GM12865 (cell line): ENCODE measurements around the gene TUBGCP4.

Source experiments
- DNase-seq: peaks from one replicate; pipeline ENCODE4 v3.0.0; 2010; ENCODE audit warnings: low read depth
- H3K4me3 ChIP-seq: 2 replicates; pipeline ENCODE4 v1.5.1; 2011; ENCODE audit warnings: mild to moderate bottlenecking, low read depth, low read length, control low read depth
- CTCF ChIP-seq: IDR thresholded peaks from 2 replicates; pipeline ENCODE4 v1.5.1; 2011; ENCODE audit warnings: low read length, control low read depth, low read depth, inconsistent platforms; ENCODE audit not compliant: insufficient read depth; ENCODE audit errors: missing control alignments

TUBGCP4 gene

DNA sequence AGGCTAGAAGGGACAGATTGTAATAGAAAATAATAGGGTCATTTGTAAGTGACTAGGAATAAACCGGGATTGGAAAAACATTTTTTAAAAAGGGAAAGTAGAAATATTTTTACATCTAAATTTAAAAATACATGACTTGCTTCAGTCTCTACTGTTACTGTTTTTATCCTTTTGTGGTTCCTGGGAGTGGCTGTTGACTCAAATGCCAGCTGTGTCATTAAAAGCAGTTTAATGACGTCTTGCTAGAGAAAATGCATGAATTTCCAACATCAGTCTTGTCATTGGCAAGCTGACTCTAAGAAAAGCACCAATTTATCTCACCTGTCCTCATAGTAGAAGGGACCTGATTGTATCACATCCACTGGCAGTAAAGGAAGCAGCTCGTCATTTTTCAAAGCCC, 23.8 kb upstream of the TUBGCP4 start:
- no peak for DNase-seq
- TF ChIP-seq CTCF: no peak

DNA sequence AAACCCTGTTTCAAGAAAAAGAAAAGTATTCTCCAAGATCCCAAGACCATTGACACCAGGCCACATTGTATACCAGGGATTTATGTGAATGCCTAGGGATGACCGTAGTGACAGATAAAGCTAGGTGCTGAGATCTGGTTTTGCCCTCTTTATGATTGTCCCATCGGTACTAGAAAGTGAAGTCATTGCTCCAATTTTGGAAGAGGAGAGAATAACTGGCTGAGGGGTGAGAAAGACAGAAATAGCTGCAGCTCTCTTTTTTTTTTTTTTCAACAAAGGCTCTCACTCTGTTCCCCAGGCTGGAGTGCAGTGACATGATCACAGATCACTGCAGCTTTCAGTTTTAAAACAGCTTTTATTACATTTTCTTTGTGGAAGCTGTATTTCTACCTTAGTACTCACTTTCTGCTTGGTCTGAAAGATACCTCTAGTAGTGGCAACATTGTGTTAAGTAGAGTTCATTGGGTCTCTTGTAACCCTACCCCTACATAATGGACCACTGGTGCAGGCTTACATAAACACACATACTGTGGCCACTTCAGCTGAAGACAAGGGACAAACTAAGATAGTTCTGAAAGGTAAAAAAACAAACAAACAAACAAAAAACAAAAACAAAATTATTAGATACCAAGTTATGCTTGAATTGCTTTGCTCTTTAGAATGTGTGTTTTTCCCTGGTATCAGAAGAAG, 18.1 kb upstream of the TUBGCP4 start:
- no peak for DNase-seq
- TF ChIP-seq CTCF: no peak
- no peak overlapping the region for H3K4me3 ChIP-seq

More for the DNA sequence above, 23.8 kb upstream of the TUBGCP4 start:
- H3K4me3 ChIP-seq: no peak overlapping the region

- no peak overlapping the region for H3K4me3 ChIP-seq
- DNase-seq: no peak
- no peak for TF ChIP-seq CTCF
Measured at GRCh38 chr15:43360821-43361220, 10.1 kb upstream of the TUBGCP4 start.

- no peak overlapping the region for H3K4me3 ChIP-seq
- no peak for TF ChIP-seq CTCF
- DNase-seq: no peak
Measured at GRCh38 chr15:43361313-43361903, 9.5 kb upstream of the TUBGCP4 start.

- H3K4me3 ChIP-seq: peak overlapping the region; percentile 70
- no peak for TF ChIP-seq CTCF
- peak; percentile 17 for DNase-seq
Measured at GRCh38 chr15:43370310-43370974, 459 bp upstream of the TUBGCP4 start.

DNA sequence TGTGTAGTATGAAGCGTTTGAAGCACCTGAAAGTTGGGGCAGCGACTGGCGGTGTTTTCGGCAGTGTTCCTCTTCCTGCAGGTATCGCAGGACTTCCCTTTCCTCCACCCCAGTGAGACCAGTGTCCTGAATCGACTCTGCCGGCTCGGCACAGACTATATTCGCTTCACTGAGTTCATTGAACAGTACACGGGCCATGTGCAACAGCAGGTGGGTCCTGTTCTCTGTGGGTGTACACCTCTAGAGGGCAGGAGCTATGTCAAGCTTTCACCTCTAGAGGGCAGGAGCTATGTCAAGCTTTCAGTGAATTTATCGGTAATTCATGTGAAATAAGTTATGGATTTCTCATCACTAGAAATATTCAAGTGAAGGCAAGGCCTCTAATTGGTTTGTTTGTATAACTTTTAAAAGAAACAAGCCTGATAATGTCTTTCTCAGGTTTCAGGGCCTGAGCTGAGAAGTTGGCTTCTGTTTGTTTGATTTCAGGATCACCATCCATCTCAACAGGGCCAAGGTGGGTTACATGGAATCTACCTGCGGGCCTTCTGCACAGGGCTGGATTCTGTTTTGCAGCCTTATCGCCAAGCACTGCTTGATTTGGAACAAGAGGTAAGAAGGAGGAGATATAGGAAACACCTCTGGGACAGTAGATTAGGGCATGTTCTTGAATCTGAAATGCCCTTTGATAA, 5.3 kb downstream of the TUBGCP4 start:
- DNase-seq: peak; percentile 76
- peak; percentile 85 for TF ChIP-seq CTCF
- no peak overlapping the region for H3K4me3 ChIP-seq
